Endothelial cell of umbilical vein (primary cell): ENCODE data around the gene TULP4. TPM values are rescaled to one million over a fixed set of nuclear protein-coding genes. Genes with fewer than 3 reads are reported as not detected.

Source experiments
- polyA plus RNA-seq, 4 experiments: library from polyadenylated mRNA; depleted of rRNA in 3 of 4; stranded (reverse) in 3 of 4; unstranded in 1 of 4; fragments of >200 nt; gene quantifications; 2 replicates each; pipeline versions ENCODE4 v1.2.1 to v1.2.3, GENCODE V29; 2011 to 2012; ENCODE audit warnings: missing spikeins in 1 of 4
- small RNA-seq: library from RNA; depleted of rRNA; stranded (forward); fragments of <200 nt; gene quantifications from one replicate; pipeline ENCODE3, GENCODE V24; 2012; ENCODE audit warnings: low replicate concordance, low read depth; ENCODE audit not compliant: insufficient read depth, insufficient read length
- total RNA-seq: library from RNA; stranded (reverse); gene quantifications from 2 replicates; pipeline ENCODE4 v1.2.3, GENCODE V29; 2021

The TULP4 gene
- total and polyA plus RNA-seq, 2 donors (not counting 3 experiments of a cell fraction or from before 2014, with no cell fraction given), result 10.8 to 55.1 TPM

Small RNA genes lying within 50 kb of the gene (small RNA-seq; reads per million reads assigned to genes)
- not detected for gene RN7SL173P

Other genes starting within 250 kb of the TULP4 start
- gene SERAC1, start 144.2 kb upstream of the TULP4 start, total RNA-seq, result 5.7 and 6.9 TPM in 2 replicates
- gene SERAC1, start 144.2 kb upstream of the TULP4 start, polyA plus RNA-seq, result 4.1 and 4.9 TPM in 2 replicates
- gene GTF2H5, start 144.1 kb upstream of the TULP4 start, total RNA-seq, result 17.5 and 18.4 TPM in 2 replicates
- gene GTF2H5, start 144.1 kb upstream of the TULP4 start, polyA plus RNA-seq, result 5.5 and 8.3 TPM in 2 replicates
- 33.5 and 34.5 TPM in 2 replicates for gene TMEM181, start 247.6 kb downstream of the TULP4 start, total RNA-seq
- 16.1 and 21.7 TPM in 2 replicates for gene TMEM181, start 247.6 kb downstream of the TULP4 start, polyA plus RNA-seq